22Rv1 (cell line): ENCODE results near the gene NAV2.

Source experiments
- ZFX ChIP-seq: fragments of 450-650 bp; IDR thresholded peaks from 2 replicates; pipeline ENCODE4 v1.6.1; 2017; ENCODE audit warnings: antibody characterized with exemption, borderline replicate concordance
- TF ChIP-seq, protein P1 (sequence below): fragments of 450-650 bp; IDR thresholded peaks from 2 replicates; pipeline ENCODE4 v1.5.1; 2017; ENCODE audit warnings: mild to moderate bottlenecking

DNA sequence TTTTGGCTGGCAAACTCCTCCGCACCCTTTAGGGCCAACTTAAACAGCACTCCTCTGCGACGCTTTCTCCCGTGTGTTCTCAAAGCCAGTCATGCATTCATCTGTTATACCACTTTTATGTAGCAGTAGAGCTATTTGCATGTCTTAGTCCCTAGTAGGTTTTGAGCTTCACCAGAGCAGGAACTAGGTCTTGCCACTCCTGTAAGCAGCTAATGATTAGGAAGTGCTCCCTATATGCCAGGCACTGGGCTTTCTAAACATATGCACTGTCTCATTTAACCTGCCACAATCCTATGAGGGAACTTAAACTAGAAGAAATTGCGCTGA lies 266.8 kb downstream of the NAV2 start:
- TF ChIP-seq, protein P1, sequence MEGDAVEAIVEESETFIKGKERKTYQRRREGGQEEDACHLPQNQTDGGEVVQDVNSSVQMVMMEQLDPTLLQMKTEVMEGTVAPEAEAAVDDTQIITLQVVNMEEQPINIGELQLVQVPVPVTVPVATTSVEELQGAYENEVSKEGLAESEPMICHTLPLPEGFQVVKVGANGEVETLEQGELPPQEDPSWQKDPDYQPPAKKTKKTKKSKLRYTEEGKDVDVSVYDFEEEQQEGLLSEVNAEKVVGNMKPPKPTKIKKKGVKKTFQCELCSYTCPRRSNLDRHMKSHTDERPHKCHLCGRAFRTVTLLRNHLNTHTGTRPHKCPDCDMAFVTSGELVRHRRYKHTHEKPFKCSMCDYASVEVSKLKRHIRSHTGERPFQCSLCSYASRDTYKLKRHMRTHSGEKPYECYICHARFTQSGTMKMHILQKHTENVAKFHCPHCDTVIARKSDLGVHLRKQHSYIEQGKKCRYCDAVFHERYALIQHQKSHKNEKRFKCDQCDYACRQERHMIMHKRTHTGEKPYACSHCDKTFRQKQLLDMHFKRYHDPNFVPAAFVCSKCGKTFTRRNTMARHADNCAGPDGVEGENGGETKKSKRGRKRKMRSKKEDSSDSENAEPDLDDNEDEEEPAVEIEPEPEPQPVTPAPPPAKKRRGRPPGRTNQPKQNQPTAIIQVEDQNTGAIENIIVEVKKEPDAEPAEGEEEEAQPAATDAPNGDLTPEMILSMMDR: no peak
- no peak for TF ChIP-seq ZFX
